Measurements from ENCODE around the gene QPRT.
"Not testable (repeated sequence)": the region's sequence is repeated elsewhere in the genome, so short reads cannot be mapped to it uniquely, and the experiment has no call there.

Gene QPRT

DNA sequence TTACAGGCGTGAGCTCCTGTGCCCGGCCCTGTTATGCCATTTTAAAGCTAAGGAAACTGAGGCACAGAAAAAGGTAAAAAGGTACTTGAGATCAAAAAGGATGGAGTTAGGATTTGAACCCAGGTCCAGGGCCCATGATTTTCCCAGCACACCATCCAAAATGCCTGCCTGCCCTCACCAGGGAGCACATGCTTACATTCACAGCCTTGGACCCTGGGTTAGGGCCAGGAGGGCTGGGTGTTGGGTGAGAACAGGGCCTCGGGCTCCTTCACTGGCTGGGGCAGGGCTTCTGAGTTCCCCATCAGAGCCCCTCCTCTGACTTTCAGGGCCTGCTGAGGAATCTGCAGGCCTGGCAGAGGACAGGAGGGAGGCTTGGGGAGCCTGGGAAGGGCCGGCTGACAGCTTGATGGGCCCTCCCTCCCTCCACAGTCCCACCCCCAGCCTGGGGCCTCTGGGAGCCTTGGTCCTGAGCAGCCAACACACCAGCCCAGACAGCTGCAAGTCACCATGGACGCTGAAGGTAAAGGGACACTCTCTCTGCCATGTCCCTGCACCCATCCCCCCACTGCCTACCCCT is at the start of gene QPRT:
QPRT (plus strand) TSS at position 490 of the 577 bp plus-strand sequence; CDS start at position 508, 18 bp downstream.
- H3K27ac ChIP-seq: peak within 1 kb of the TSS in 9 of 21 experiments; percentile 11 to 65 (median 50)
- H3K4me3 ChIP-seq: peak within 1 kb of the TSS in 4 of 7 experiments; percentile 6 to 20 (median 14)

DNA sequence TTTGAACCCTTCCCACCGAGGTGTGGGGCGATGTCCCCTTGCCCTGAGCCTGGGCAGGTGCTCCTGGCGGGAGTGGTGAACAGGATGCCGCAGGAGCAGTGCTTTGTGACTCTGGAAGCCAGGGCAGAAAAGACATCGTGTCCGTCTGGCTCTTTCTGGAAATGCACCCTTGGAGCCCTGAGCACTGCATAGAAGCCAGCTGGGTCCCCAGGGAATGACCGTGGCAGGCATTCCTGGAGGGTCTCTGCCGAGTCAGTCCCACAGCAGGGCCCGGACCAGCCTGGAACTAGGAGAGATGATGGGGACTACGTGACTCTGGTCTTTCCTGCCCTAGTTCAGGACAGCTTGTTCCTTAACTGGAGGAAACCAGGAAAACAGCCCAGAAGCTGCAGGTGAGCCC is 49.7 kb upstream of the QPRT start:
- H3K27ac ChIP-seq: peak overlapping the region in 1 of 21 experiments; percentile 16
- H3K4me3 ChIP-seq: not testable (repeated sequence)

DNA sequence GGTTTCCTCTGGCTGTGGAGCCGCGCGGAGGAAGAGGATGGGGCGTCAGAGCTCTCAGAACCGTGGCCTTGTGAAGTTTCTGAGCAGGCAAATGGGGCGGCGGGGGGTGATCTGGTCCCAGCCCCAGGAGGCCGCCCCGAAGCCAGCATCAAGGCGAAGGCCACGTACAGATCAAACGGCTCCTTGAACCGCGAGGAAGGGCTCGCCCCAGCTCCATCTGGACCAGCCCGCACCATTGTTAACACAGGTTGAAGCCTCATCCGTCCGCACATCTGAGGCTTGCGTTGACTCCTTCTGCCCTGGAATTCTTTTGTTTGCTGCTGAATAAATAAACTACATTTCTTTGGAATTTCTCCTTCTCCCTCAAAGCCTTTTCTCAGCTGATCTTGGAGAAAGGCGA is 47.3 kb upstream of the QPRT start:
- not testable (repeated sequence) for H3K4me3 ChIP-seq, H3K27ac ChIP-seq

DNA sequence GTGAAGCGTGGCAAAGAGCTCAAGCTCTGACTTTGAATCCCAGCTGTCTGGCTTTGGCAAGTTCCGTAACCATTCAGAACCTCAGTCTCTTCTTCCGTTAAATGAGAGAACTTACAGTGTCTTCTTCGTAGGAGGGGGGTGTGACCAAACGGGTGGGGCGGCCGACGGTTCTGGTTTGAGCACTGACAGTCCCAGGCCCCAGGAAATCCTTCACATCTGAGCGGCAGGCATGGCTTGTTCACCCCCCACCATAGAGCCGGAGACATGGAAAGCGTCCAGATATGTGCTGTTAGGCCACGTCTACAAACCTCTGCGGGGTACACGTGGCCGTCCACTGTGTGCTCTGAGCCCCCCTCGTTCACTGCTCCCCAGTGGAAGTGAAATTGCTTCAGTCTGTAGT is 43.1 kb upstream of the QPRT start:
- H3K27ac ChIP-seq: not testable (repeated sequence)

DNA sequence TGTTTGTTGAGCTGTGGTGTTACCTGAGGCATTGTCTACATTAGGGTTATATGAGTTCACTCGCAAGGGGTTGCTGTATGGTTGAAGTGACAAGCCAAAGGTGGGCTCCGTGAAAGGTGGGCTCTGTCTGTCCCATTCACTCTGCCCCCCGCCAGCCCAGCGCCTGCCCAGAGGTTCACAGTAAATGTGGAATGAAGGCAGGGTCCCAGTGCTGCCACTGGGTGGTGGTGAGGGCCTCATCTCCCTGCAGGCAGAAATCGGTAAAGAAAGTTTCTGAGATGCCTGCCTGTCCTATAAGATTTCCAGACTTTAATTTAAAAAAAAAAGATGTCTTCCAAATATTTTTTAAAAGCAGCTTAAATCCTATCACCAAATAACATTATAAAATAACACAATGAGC is 42.6 kb upstream of the QPRT start:
- not testable (repeated sequence) for H3K4me3 ChIP-seq, H3K27ac ChIP-seq

More for the DNA sequence above, 43.1 kb upstream of the QPRT start:
- not testable (repeated sequence) for H3K4me3 ChIP-seq

DNA sequence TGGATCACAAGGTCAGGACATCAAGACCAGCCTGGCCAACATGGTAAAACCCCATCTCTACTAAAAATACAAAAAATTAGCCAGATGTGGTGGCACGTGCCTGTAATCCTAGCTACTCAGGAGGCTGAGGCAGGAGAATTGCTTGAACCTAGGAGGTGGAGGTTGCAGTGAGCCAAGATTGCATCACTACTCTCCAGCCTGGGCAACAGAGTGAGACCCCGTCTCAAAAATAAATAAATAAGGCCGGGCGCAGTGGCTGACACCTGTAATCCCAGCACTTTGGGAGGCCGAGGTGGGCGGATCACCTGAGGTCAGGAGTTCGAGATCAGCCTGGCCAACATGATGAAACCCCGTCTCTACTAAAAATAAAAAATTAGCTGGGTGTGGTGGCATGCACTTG is 40.2 kb upstream of the QPRT start:
- H3K4me3 ChIP-seq, H3K27ac ChIP-seq: not testable (repeated sequence)

DNA sequence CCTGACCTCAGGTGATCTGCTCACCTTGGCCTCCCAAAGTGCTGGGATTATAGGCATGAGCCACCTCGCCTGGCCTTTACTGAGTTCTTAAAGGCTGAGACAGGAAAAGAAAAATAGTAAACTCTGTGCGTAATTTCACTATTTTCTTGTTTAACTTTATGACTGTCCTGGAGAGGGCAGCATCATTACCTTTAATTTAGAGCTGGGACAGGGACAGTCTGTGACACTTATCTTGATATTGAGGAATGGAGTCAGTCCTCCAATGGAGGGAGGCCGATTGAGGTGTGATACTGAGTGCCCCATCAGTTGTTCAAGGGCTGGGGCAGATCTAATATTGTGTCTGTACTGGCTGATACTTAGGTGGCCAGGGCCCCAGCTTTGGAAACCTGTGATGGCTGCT is 37.4 kb upstream of the QPRT start:
- no peak overlapping the region for H3K27ac ChIP-seq
- H3K4me3 ChIP-seq: no peak overlapping the region

DNA sequence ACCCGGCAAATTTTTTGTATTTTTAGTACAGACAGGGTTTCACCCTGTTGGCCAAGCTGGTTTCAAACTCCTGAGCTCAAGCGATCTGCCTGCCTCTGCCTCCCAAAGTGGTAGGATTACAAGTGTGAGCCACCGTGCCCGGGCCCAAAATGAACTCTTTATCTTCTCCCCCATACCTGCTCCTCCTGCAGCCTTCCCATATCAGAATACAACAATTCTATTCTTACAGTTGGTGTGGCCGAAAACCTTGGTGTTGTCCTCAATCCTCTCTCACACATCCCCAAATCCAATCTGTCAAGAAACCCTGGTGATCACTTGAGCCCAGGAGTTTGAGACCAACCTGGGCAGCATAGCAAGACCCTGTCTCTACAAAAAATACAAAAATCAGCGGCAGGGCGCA is 35.4 kb upstream of the QPRT start:
- Histone ChIP-seq H3K4me3 (no peak overlapping the region), H3K27ac (no peak overlapping the region)

DNA sequence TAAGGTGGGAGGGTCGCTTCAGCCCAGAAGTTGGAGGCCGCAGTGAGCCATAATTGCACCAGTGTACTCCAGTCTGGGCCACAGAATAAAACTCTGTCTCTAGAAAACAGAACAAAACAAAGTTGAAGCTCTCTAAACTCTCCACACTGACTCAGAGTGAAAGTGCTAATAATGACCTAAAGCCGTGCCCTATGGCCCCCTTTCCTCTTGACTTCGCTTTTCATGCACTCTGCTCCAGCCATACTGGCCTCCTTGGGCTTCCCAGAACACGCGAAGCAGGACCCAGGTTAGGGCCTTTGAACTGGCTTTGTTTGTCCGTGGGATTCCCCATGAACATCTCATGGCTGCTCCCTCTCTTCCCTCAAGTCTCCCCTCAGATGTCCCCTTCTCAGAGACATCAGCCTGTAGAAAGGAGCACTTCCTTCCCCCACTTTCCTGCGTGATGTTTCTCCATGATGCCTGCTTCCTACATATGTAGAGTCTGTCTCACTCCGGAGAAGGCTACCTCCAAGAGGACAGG is 34.6 kb upstream of the QPRT start:
- no peak overlapping the region for H3K4me3 ChIP-seq
- H3K27ac ChIP-seq: no peak overlapping the region

DNA sequence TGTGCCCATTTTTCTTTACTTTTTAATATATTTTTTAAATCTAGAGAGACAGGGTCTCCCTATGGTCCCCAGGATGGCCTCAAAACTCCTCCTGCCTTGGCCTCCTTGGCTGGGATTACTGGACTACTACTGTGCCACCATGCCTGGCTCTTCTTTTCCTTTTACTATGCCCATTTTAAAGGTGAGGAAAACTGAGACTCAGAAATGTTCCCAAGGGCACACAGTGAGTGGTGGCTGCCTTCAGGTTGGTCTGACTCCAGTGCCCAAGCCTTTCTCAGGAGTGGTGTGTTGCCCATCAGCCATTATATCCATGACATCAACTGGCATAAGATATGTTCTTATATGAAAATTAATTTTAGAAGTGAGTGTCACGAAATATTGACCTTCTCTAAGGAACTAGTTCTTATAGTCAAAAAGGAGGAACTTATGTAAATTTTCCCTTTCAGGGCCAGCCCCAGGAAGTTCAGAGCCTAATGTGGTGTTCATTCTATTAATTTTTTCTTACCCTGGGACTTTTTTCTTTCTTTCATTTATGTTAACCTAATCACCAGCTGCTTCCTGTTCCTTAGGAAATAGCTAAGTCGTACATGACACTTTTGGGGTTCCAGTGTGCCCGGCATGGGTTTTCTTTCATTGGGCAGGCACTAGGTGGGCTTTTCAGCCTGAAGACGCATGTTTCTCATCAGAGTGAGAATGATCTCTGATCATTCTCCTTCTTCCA is 33.8 kb upstream of the QPRT start:
- H3K27ac ChIP-seq: no peak overlapping the region
- H3K4me3 ChIP-seq: no peak overlapping the region

DNA sequence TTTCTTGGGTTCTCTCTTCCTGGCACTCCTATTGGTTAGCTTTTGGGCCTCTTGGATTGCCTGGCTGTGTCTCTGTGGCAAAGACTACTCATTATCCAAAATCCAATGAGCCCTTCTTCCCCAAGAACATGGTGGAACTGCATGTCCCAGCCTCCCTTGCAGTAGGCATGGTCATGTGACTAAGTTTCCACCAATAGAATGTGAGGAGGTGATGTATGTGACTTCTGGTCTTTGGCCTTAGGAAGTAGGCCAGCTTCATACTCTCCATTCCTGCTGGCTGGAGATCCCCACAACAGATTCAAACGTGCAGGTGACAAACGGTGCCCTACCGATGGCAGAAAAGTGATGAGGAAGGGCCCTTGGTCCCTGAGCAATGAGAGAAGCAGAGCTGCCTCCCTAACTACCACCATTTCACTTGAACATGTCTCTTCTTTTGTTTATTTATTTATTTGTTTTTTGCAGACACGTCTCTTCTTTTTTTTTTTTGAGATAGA is 33.2 kb upstream of the QPRT start:
- Histone ChIP-seq H3K27ac (no peak overlapping the region), H3K4me3 (no peak overlapping the region)

DNA sequence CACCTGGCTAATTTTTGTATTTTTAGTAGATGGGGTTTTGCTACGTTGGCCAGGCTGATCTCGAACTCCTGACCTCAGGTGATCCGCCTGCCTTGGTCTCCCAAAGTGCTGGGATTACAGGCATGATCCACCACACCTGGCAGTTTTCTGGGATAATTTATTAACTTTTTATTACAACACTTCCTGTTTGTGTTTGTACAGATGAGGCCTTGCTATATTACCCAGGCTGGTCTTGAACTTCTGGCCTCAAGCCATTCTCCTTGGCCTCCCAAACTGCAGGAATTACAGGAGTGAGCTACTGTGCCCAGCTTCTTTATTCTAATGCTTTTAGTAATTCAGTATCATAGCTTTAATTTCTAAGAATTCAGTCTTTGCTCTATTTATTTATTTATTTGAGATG is 32.0 kb upstream of the QPRT start:
- Histone ChIP-seq H3K4me3 (no peak overlapping the region), H3K27ac (no peak overlapping the region)

DNA sequence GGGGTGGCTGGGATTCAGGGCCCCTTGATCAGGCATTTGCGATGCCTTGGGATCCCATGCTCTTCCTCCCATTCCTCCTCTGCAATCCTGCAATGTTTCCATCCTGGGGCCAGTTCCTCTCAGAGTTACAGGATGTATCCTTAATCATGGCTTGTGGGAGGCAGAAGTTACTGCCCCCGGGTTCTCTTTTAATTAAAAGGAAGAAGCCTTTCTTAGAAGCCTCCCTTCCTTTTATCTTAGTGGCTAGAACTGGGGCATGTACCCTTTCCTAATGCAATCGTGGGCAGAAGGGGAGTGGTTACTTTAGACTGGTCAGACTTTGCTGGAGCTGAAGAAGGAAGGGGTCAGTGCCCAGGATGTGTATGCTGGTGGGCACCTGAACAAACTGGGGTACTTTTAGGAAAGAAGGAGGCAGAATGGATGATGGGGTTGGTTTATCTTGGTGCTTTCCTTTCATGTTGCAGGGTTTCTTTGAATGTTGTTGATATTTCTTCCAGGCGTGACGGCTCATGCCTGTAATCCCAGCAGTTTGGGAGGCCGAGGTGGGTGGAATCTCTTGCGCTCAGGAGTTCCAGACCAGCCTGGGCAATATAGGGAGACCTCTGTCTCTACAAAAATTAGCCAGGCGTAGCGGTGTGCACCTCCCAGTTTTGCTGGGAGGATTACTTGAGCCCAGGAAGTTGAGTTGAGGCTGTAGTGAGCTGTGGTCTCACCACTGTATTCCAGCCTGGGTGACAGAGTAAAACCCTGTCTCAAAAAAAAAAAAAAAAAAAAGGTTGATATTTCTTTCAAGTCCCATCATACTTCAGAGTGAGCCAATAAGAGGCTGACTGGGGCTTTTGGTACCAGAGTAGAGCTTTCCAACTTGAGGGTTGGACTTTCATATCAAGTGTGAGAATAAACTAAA is 29.1 kb upstream of the QPRT start:
- Histone ChIP-seq H3K4me3 (no peak overlapping the region), H3K27ac (no peak overlapping the region)

DNA sequence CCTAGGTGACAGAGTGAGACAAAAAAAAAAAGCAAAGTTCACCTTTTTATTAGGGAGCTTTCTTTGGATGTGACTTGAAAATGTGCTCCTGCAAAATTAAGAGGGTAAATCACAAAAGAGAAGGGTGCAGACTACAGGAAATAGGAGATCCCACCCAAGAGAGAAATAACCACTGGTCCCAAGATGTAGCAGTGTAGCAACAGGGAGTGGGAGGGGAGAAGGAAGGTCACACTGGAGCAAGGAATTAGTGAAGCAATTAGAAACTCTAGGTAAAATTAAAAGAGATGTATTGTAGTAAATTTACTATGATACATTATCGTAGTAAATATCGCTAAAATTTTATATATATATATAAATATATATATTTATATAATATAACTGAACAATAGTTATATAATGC is 28.2 kb upstream of the QPRT start:
- Histone ChIP-seq H3K4me3 (no peak overlapping the region), H3K27ac (no peak overlapping the region)

DNA sequence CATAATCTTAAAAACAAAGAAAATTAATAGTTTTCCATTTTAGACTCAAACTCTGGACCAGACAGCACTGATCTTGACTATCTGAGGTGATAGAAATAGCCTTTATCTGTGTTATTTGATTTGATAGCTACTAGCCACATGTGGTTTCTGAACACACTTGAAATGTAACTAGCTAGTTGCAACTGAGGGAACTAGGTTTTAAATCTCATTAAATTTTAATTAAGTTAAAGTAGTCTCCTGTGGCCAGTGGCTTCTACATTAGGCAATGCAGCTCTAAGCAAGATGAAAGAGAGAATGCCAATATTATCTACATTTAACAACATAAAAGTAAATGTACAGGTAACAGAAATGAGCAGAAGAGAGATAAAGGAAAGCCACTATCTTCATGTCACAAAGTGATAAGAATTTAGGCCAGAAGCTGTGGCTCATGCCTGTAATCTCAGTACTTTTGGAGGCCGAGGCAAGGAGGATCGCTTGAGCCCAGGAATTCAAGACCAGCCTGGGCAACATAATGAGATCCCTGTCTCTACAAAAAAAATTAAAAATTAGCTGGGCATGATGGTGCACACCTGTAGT is 27.1 kb upstream of the QPRT start:
- no peak overlapping the region for H3K4me3 ChIP-seq
- no peak overlapping the region for H3K27ac ChIP-seq

DNA sequence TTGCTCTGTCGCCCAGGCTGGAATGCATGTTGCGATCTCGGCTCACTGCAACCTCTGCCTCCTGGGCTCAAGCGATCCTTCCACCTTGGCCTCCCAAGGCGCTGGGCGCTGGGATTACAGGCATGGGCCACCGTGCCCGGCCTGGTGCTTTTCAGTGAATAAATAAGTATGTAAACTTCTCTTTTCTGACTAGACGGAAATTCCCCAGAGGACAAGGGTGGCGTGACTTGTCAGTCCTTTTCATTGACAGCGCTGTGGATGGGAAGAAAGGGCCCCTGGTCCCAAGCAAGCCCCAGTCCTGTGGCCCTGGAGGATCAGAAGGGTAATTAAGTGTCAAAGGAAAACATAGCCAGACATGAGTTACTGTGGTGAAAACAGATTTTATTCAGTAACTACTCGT is 25.5 kb upstream of the QPRT start:
- Histone ChIP-seq H3K27ac (no peak overlapping the region), H3K4me3 (no peak overlapping the region)

DNA sequence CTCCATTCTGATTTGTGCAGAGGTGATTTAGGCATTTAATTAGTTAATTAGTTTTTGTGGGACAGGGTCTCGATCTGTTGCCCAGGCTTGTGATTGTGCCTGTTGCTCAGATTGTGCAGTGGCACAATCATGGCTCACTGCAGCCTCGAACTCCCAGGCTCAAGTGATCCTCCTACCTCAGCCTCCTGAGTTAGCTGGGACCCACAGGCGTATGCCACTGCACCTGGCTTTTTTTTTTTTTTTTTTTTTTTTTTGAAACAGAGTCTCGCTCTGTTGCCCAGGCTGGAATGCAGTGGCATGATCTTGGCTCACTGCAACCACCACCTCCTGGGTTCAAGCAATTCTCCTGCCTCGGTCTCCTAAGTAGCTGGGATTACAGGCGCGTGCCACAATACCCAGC is 25.1 kb upstream of the QPRT start:
- not testable (repeated sequence) for H3K4me3 ChIP-seq, H3K27ac ChIP-seq

DNA sequence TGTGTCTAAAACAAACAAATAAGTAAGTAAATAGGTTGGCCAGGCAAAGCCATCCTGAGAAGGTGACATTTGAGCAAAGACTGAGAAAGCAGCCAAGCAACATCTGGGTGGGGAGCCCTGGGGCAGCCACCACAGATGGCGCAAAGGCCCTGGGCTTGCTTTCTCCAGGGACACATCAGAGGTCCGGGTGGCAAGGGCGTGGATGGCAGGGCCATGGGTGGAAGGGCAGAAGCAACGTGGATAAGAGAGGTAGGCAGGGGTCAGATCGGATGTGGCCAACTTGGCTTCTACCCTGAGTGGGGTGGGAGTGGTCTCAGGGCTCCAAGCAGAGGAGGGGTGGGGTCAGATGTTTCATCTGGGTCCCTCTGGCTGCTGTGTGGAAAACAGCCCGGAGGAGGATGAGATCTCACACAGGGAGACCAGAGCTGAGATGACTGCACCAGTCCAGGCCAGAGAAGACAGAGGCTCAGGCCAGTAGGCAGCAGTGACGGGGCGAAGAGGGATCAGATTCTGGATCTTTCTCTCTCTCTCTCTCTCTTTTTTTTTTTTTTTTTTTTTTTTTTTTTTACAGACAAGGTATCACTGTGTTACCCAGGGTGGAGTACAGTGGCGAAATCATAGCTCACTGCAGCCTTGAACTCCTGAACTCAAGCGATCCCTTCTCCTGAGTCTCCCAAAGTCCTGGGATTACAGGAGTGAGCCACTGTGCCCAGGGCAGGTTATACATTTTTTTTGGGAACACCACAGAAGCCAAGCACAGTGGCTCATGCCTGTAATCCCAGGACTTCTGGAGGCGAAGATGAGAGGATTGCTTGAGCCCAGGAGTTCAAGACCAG is 22.1 kb upstream of the QPRT start:
- no peak overlapping the region for H3K27ac ChIP-seq
- H3K4me3 ChIP-seq: no peak overlapping the region

DNA sequence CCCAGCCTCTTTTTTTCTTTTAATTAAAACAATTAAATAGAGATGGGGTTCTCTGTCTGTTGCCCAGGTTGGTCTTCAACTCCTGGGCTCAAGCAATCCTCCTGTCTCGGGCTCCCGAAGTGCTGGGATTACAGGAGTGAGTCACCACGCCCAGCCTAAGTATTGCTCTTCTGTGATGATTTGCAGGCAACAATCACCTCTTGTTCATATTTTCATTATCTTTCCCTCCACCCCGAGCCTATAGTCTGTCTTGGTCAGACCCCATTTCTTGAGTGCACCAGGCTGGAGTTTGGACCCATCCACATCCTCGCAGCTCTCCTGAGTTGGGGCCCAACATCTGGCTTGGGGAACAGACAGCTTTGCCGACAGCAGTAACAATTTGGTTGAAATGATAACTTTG is 20.3 kb upstream of the QPRT start:
- Histone ChIP-seq H3K27ac (no peak overlapping the region), H3K4me3 (no peak overlapping the region)

Measured in skin epidermis (tissue), 12 donors.